Nephron progenitor cell (in vitro differentiated cells): Measurements from ENCODE around the gene NEK6.

ENCODE experiments used
- DNase-seq: peaks from one replicate; pipeline ENCODE4 v3.0.0; 2021
- H3K27ac Mint-ChIP-seq: 2 replicates; pipeline ENCODE4 v1.8.0; 2021; ENCODE audit warnings: mild to moderate bottlenecking, moderate library complexity, mixed read lengths
- H3K27me3 Mint-ChIP-seq: 2 replicates; pipeline ENCODE4 v1.8.0; 2021; ENCODE audit warnings: mild to moderate bottlenecking, low read depth, mixed read lengths; ENCODE audit not compliant: poor library complexity
- H3K36me3 Mint-ChIP-seq: 2 replicates; pipeline ENCODE4 v1.8.0; 2021; ENCODE audit warnings: low read depth, mixed read lengths
- H3K4me1 Mint-ChIP-seq: 2 replicates; pipeline ENCODE4 v1.8.0; 2021; ENCODE audit warnings: mixed read lengths
- H3K4me3 Mint-ChIP-seq: 2 replicates; pipeline ENCODE4 v1.8.0; 2021; ENCODE audit warnings: mild to moderate bottlenecking, moderate library complexity, mixed read lengths
- H3K9me3 Mint-ChIP-seq: 2 replicates; pipeline ENCODE4 v1.8.0; 2021; ENCODE audit warnings: mild to moderate bottlenecking, moderate library complexity, mixed read lengths
- TF ChIP-seq, protein P1 (sequence below): fragments of 200-600 bp; sonication (generic); IDR thresholded peaks from 2 replicates; pipeline ENCODE4 v1.5.0; 2021; ENCODE audit warnings: antibody characterized with exemption

NEK6 gene

DNA sequence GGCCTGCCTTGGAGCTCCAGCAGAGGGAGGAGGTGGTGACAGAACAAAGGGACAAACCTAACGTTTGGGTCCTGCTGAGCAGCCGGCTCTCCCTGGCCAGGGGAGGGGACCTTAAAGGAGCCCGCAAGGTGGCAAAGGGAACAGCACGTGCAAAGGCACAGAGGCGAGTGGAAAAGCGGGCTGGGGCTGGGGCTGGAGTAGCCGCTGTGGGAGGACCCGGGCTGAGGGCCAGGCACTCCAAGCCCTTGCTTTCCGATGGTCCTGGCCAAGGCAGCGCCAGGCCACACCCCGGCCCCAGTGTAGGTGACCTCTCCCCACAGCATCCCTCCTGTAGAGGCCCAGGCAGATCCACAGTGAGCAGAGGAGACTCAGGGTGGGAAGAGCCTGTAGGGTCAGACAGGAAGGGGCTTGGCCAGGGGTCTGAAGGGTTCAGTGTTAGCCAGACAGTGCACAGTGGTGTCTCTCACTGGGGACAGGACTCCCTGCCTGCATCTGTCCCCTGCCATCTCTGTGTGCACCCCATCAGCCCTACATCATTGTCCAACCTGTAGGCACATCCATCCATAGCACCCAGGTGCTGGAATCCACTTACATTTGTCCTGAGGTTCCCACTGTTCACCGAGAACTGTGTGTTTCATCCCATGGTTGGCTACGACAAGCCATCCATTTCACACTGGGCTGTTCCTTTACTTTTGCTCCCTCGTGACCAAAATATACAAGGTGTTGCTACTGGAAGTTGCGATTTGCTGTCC, 77.0 kb downstream of the NEK6 start:
- H3K4me1 Mint-ChIP-seq: peaks cover 14% of the 10 kb centered on the region
- DNase-seq: no peak
- TF ChIP-seq, protein P1, sequence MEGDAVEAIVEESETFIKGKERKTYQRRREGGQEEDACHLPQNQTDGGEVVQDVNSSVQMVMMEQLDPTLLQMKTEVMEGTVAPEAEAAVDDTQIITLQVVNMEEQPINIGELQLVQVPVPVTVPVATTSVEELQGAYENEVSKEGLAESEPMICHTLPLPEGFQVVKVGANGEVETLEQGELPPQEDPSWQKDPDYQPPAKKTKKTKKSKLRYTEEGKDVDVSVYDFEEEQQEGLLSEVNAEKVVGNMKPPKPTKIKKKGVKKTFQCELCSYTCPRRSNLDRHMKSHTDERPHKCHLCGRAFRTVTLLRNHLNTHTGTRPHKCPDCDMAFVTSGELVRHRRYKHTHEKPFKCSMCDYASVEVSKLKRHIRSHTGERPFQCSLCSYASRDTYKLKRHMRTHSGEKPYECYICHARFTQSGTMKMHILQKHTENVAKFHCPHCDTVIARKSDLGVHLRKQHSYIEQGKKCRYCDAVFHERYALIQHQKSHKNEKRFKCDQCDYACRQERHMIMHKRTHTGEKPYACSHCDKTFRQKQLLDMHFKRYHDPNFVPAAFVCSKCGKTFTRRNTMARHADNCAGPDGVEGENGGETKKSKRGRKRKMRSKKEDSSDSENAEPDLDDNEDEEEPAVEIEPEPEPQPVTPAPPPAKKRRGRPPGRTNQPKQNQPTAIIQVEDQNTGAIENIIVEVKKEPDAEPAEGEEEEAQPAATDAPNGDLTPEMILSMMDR: no peak
- H3K27me3 Mint-ChIP-seq: no peaks in the 10 kb centered on the region
- H3K36me3 Mint-ChIP-seq: peaks cover 51% of the 10 kb centered on the region
- peaks cover 18% of the 10 kb centered on the region for H3K9me3 Mint-ChIP-seq
- H3K4me3 Mint-ChIP-seq: no peak overlapping the region
- H3K27ac Mint-ChIP-seq: no peak overlapping the region

DNA sequence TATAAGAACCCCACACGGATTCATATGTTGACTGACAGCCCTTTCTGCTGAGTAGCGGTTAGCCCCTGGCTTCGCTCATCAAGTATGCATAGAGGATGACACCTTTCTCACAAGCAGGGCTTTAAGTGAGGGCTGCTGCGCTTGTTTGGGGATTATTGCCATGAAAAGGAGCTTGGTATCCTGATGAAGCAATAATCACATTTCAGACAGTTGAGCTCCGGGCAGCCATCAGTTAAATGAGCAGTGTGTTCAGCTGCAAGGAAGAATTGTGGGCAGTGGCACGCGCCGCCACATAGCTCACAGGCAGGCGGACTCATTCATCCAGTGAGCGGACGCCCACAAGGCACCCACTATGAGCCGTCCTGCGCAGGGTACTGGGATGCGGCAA, 77.6 kb downstream of the NEK6 start:
- no peak for DNase-seq
- Mint-ChIP-seq H3K27me3 (no peaks in the 10 kb centered on the region), H3K4me1 (peaks cover 19% of the 10 kb centered on the region), H3K27ac (no peak overlapping the region), H3K4me3 (no peak overlapping the region), H3K9me3 (peaks cover 18% of the 10 kb centered on the region), H3K36me3 (peaks cover 51% of the 10 kb centered on the region)
- TF ChIP-seq, protein P1: no peak

GRCh38 chr9:124337562-124337961, 79.8 kb downstream of the NEK6 start:
- Mint-ChIP-seq H3K4me3 (no peak overlapping the region), H3K4me1 (peaks cover 29% of the 10 kb centered on the region), H3K9me3 (peaks cover 18% of the 10 kb centered on the region), H3K27ac (no peak overlapping the region), H3K36me3 (peaks cover 52% of the 10 kb centered on the region), H3K27me3 (no peaks in the 10 kb centered on the region)
- no peak for DNase-seq
- TF ChIP-seq, protein P1: no peak

- H3K9me3 Mint-ChIP-seq: peaks cover 18% of the 10 kb centered on the region
- DNase-seq: peak; percentile 32
- peaks cover 40% of the 10 kb centered on the region for H3K4me1 Mint-ChIP-seq
- no peak overlapping the region for H3K4me3 Mint-ChIP-seq
- peaks cover 52% of the 10 kb centered on the region for H3K36me3 Mint-ChIP-seq
- no peaks in the 10 kb centered on the region for H3K27me3 Mint-ChIP-seq
- H3K27ac Mint-ChIP-seq: peak overlapping the region; percentile 85
- TF ChIP-seq, protein P1: no peak
Measured at GRCh38 chr9:124339603-124340146, 81.9 kb downstream of the NEK6 start.

GRCh38 chr9:124340219-124341069, 82.7 kb downstream of the NEK6 start:
- H3K36me3 Mint-ChIP-seq: peaks cover 47% of the 10 kb centered on the region
- H3K27me3 Mint-ChIP-seq: no peaks in the 10 kb centered on the region
- H3K9me3 Mint-ChIP-seq: peaks cover 18% of the 10 kb centered on the region
- TF ChIP-seq, protein P1: no peak
- H3K4me1 Mint-ChIP-seq: peaks cover 40% of the 10 kb centered on the region
- peak overlapping the region; percentile 85 for H3K27ac Mint-ChIP-seq
- DNase-seq: no peak
- no peak overlapping the region for H3K4me3 Mint-ChIP-seq
